Gastrocnemius medialis (tissue), 4 donors: ENCODE data around the gene CATSPER1. TPM values are rescaled to one million over a fixed set of nuclear protein-coding genes. Genes with fewer than 3 reads are reported as not detected.

ENCODE experiments used
- ATAC-seq, 2 donors: fragments of 150-250 bp; one replicate each; pipeline ENCODE4 v1.9.1; 2016
- DNase-seq, 2 donors: peaks; one replicate each; pipeline ENCODE4 v3.0.0-alpha.2; 2019
- H3K27ac ChIP-seq, 4 donors: fragments of 200-600 bp; sonication (generic); 1 replicate in 1 of 4; 2 replicates in 3 of 4; pipeline ENCODE4 v1.5.1; 2016 to 2018; ENCODE audit warnings: mild to moderate bottlenecking in 2 of 4, moderate library complexity in 1 of 4
- H3K27me3 ChIP-seq, 3 donors: fragments of 200-600 bp; sonication (generic) in 2 of 3; 1 replicate in 1 of 3; 2 replicates in 2 of 3; pipeline versions ENCODE4 v1.5.1 to v1.6.0; 2016 to 2019; ENCODE audit warnings: mild to moderate bottlenecking in 1 of 3, moderate library complexity in 1 of 3
- H3K36me3 ChIP-seq, 2 donors: fragments of 200-600 bp; sonication (generic) in 1 of 2; one replicate each; pipeline ENCODE4 v1.5.1; 2017 to 2018
- H3K4me1 ChIP-seq, 2 donors: fragments of 200-600 bp; sonication (generic) in 1 of 2; one replicate each; pipeline ENCODE4 v1.5.1; 2016 to 2017; ENCODE audit warnings: mild to moderate bottlenecking in 2 of 2
- H3K4me3 ChIP-seq, 4 donors: fragments of 200-600 bp; sonication (generic) in 3 of 4; 1 replicate in 1 of 4; 2 replicates in 3 of 4; pipeline ENCODE4 v1.5.1; 2016 to 2019; ENCODE audit warnings: mild to moderate bottlenecking in 2 of 4
- H3K9me3 ChIP-seq, 3 donors: fragments of 200-600 bp; sonication (generic) in 2 of 3; 1 replicate in 1 of 3; 2 replicates in 2 of 3; pipeline ENCODE4 v1.5.1; 2016 to 2019
- POLR2A ChIP-seq, 2 donors: fragments of 450-650 bp; IDR thresholded peaks; one replicate each; pipeline ENCODE4 v1.6.1; 2017; ENCODE audit warnings: antibody characterized with exemption in 2 of 2, mild to moderate bottlenecking in 2 of 2, moderate library complexity in 2 of 2
- in situ Hi-C, 4 donors: fragments of 200-750 bp; cut with MboI; loops; one replicate each; pipeline versions ENCODE4 v1.15.0 to v1.8.0; 2017; ENCODE audit warnings: low sequenced_read_pairs in 4 of 4
- intact Hi-C: fragments of 100-400 bp; cut with DNase I; formaldehyde crosslinking; loops from one replicate; pipeline ENCODE4 v1.15.1; 2023; ENCODE audit warnings: low total_unique reads
- total RNA-seq, 4 donors: library from RNA; depleted of rRNA; stranded (reverse); fragments of >200 nt; gene quantifications; one replicate each; pipeline versions ENCODE4 v1.1.0 to v1.2.3, GENCODE V29; 2016
- TF ChIP-seq, protein P1 (sequence below), 5 experiments: fragments of 450-650 bp in 3 of 5; fragments of 200-600 bp in 2 of 5; sonication (generic) in 2 of 5; IDR thresholded peaks in 4 of 5; conservative IDR thresholded peaks in 1 of 5; 1 replicate in 4 of 5; 2 replicates in 1 of 5; pipeline ENCODE4 v1.5.1; 2016 to 2019; ENCODE audit warnings: antibody characterized with exemption in 5 of 5, mild to moderate bottlenecking in 3 of 5, moderate library complexity in 3 of 5

Gene CATSPER1
- total RNA-seq, 4 donors from 2014 or later = not detected

- in situ Hi-C loops = no loop called here
- DNase-seq = no peak
- H3K9me3 ChIP-seq = no peaks in the 10 kb centered on the region
- TF ChIP-seq, protein P1, sequence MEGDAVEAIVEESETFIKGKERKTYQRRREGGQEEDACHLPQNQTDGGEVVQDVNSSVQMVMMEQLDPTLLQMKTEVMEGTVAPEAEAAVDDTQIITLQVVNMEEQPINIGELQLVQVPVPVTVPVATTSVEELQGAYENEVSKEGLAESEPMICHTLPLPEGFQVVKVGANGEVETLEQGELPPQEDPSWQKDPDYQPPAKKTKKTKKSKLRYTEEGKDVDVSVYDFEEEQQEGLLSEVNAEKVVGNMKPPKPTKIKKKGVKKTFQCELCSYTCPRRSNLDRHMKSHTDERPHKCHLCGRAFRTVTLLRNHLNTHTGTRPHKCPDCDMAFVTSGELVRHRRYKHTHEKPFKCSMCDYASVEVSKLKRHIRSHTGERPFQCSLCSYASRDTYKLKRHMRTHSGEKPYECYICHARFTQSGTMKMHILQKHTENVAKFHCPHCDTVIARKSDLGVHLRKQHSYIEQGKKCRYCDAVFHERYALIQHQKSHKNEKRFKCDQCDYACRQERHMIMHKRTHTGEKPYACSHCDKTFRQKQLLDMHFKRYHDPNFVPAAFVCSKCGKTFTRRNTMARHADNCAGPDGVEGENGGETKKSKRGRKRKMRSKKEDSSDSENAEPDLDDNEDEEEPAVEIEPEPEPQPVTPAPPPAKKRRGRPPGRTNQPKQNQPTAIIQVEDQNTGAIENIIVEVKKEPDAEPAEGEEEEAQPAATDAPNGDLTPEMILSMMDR (IDR thresholded peaks at IDR 0.05 in 4 of 5, conservative IDR thresholded peaks at IDR 0.05 in 1 of 5) = no peak
- TF ChIP-seq POLR2A (IDR thresholded peaks at IDR 0.05) = no peak
- H3K36me3 ChIP-seq = no peaks in the 10 kb centered on the region
- peaks cover 3 to 4% of the 10 kb centered on the region in 2 donors for H3K4me1 ChIP-seq
- no peak overlapping the region for H3K27ac ChIP-seq
- H3K4me3 ChIP-seq = no peak overlapping the region
- no peaks in the 10 kb centered on the region for H3K27me3 ChIP-seq
- ATAC-seq = no peak
- intact Hi-C loops = no loop called here
These were observed 5.5 kb downstream of the CATSPER1 start for GRCh38 chr11:66020618-66021357.

GRCh38 chr11:66020212-66020611, 6.1 kb downstream of the CATSPER1 start:
- H3K4me1 ChIP-seq = peaks cover 9% of the 10 kb centered on the region in 2 donors
- in situ Hi-C loops = no loop called here
- no peak overlapping the region for H3K4me3 ChIP-seq
- H3K27ac ChIP-seq = no peak overlapping the region
- intact Hi-C loops = no loop called here
- DNase-seq (no peak), ATAC-seq (no peak)
- no peaks in the 10 kb centered on the region for H3K9me3 ChIP-seq
- TF ChIP-seq, protein P1 (IDR thresholded peaks at IDR 0.05 in 4 of 5, conservative IDR thresholded peaks at IDR 0.05 in 1 of 5) = no peak
- no peak for TF ChIP-seq POLR2A (IDR thresholded peaks at IDR 0.05)
- H3K36me3 ChIP-seq = no peaks in the 10 kb centered on the region
- H3K27me3 ChIP-seq = no peaks in the 10 kb centered on the region

DNA sequence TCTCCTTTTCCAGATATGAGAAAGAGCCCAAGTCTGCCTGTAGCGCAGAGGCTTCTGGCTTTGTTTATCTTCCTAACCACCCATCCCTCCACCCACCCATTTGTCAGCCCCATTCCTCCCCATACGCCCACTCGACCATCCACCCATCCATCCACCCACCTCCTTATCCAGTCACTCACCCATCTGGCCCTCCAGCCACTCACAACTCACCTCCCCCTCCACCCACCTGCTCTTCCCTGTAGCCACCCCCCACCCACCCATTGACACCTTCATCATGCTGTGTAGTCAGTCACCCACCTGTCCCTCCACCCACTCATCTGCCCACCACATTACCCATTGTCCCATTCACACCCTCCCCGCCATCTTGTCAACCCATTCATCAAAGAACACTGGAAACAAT, 9.0 kb downstream of the CATSPER1 start:
- no peak overlapping the region for H3K27ac ChIP-seq
- H3K9me3 ChIP-seq = no peaks in the 10 kb centered on the region
- H3K36me3 ChIP-seq = no peaks in the 10 kb centered on the region
- DNase-seq = no peak
- intact Hi-C loops (no loop called here), in situ Hi-C loops (no loop called here)
- no peak for TF ChIP-seq POLR2A (IDR thresholded peaks at IDR 0.05)
- TF ChIP-seq, protein P1 (IDR thresholded peaks at IDR 0.05 in 4 of 5, conservative IDR thresholded peaks at IDR 0.05 in 1 of 5) = no peak
- no peak for ATAC-seq
- peaks cover 9 to 15% of the 10 kb centered on the region in 2 donors for H3K4me1 ChIP-seq
- H3K27me3 ChIP-seq = peaks cover 7 to 9% (median 8%) of the 10 kb centered on the region in 3 donors
- no peak overlapping the region for H3K4me3 ChIP-seq

DNA sequence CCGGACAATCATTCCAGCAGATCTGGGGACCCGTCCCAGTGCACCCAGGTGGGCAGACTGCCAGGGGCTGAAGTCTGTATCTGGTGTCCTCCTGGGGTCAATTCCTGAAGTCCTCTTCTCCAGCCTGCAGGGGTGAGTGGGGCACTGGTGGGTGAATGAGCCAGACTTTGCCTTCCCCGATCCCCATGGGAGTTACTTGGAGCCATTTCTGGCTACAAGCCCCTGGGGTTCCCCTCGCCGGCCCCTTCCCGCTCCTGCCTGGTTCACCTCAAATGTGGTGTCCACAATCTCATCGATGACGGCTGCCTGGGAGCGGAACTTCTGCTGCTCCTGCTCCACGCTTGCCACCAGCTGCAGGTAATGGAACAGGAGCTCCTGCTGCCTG, 9.5 kb downstream of the CATSPER1 start:
- H3K4me1 ChIP-seq = peaks cover 9 to 15% of the 10 kb centered on the region in 2 donors
- no peaks in the 10 kb centered on the region for H3K36me3 ChIP-seq
- DNase-seq = no peak
- ATAC-seq = no peak
- peak overlapping the region in 1 of 4 donors; percentile 69 for H3K27ac ChIP-seq
- TF ChIP-seq, protein P1 (IDR thresholded peaks at IDR 0.05 in 4 of 5, conservative IDR thresholded peaks at IDR 0.05 in 1 of 5) = no peak
- no peak for TF ChIP-seq POLR2A (IDR thresholded peaks at IDR 0.05)
- no peak overlapping the region for H3K4me3 ChIP-seq
- no peaks in the 10 kb centered on the region for H3K9me3 ChIP-seq
- intact Hi-C loops = no loop called here
- H3K27me3 ChIP-seq = peaks cover 9 to 13% (median 13%) of the 10 kb centered on the region in 3 donors
- in situ Hi-C loops = no loop called here
